GM23338 (cell line): Measurements from ENCODE around the gene LSP1. TPM values are rescaled to one million over a fixed set of nuclear protein-coding genes. Genes with fewer than 3 reads are reported as not detected.

ENCODE experiments used
- ATAC-seq: fragments of 200-7000 bp; cut with Tn5 transposase; 3 replicates; pipeline ENCODE4 v1.9.1; 2020
- DNase-seq: peaks from one replicate; pipeline ENCODE4 v3.0.0-alpha.2; 2015; ENCODE audit warnings: low spot score
- H2AFZ ChIP-seq: fragments of 200-600 bp; sonication (generic); 2 replicates; pipeline ENCODE4 v1.8.0; 2016; ENCODE audit warnings: antibody characterized with exemption, mild to moderate bottlenecking, moderate library complexity
- H3F3A ChIP-seq: fragments of 200-600 bp; sonication (generic); replicated peaks from 2 replicates; pipeline ENCODE4 v1.8.0; 2017; ENCODE audit warnings: antibody characterized with exemption, mixed run types, low read depth
- H3K27ac ChIP-seq: fragments of 200-600 bp; sonication (generic); 2 replicates; pipeline ENCODE4 v1.6.1; 2016; ENCODE audit warnings: low read depth
- H3K27me3 ChIP-seq: fragments of 200-600 bp; sonication (generic); 2 replicates; pipeline ENCODE4 v1.8.0; 2016; ENCODE audit warnings: mild to moderate bottlenecking, mixed run types, moderate library complexity; ENCODE audit not compliant: insufficient read depth
- H3K36me3 ChIP-seq: fragments of 200-600 bp; sonication (generic); 2 replicates; pipeline ENCODE4 v1.8.0; 2016; ENCODE audit warnings: mild to moderate bottlenecking; ENCODE audit not compliant: insufficient read depth
- H3K4me1 ChIP-seq: fragments of 200-600 bp; sonication (generic); 2 replicates; pipeline ENCODE4 v1.8.0; 2016; ENCODE audit warnings: mild to moderate bottlenecking, moderate library complexity; ENCODE audit not compliant: insufficient read depth
- H3K4me2 ChIP-seq: fragments of 200-600 bp; sonication (generic); 2 replicates; pipeline ENCODE4 v1.7.1; 2017; ENCODE audit warnings: mixed run types
- H3K4me3 ChIP-seq: fragments of 200-600 bp; sonication (generic); 2 replicates; pipeline ENCODE4 v1.6.1; 2016; ENCODE audit warnings: mixed run types
- H3K79me2 ChIP-seq: fragments of 200-600 bp; sonication (generic); replicated peaks from 2 replicates; pipeline ENCODE4 v1.8.0; 2017; ENCODE audit warnings: mild to moderate bottlenecking; ENCODE audit not compliant: insufficient read depth
- H3K9me2 ChIP-seq: fragments of 200-600 bp; sonication (generic); 2 replicates; pipeline ENCODE4 v1.8.0; 2017; ENCODE audit not compliant: insufficient read depth
- H4K20me1 ChIP-seq: fragments of 200-600 bp; sonication (generic); replicated peaks from 2 replicates; pipeline ENCODE4 v1.8.0; 2017; ENCODE audit warnings: mild to moderate bottlenecking; ENCODE audit not compliant: insufficient read depth
- H3K27ac Mint-ChIP-seq: 2 replicates; pipeline ENCODE4 v1.8.0; 2020; ENCODE audit warnings: inconsistent platforms, mild to moderate bottlenecking, moderate library complexity, mixed read lengths
- H3K27me3 Mint-ChIP-seq: 3 replicates; pipeline ENCODE4 v1.8.0; 2022; ENCODE audit warnings: low read depth, mild to moderate bottlenecking, moderate library complexity, mixed read lengths, inconsistent platforms; ENCODE audit not compliant: insufficient read depth, poor library complexity
- H3K36me3 Mint-ChIP-seq: 3 replicates; pipeline ENCODE4 v1.8.0; 2021; ENCODE audit warnings: low read depth, mild to moderate bottlenecking, inconsistent platforms, moderate library complexity, mixed read lengths
- H3K4me1 Mint-ChIP-seq: 3 replicates; pipeline ENCODE4 v1.8.0; 2020; ENCODE audit warnings: mild to moderate bottlenecking, inconsistent platforms, mixed read lengths
- H3K4me3 Mint-ChIP-seq: 3 replicates; pipeline ENCODE4 v1.8.0; 2021; ENCODE audit warnings: moderate library complexity, mild to moderate bottlenecking, inconsistent platforms, mixed read lengths
- H3K9me3 Mint-ChIP-seq: 3 replicates; pipeline ENCODE4 v1.8.0; 2020; ENCODE audit warnings: moderate library complexity, mild to moderate bottlenecking, inconsistent platforms, mixed read lengths
- CREB1 ChIP-seq: fragments of 250-450 bp; sonication (Bioruptor Pico); IDR thresholded peaks from 2 replicates; pipeline ENCODE4 v1.5.0; 2020; ENCODE audit warnings: low read depth, mild to moderate bottlenecking, moderate library complexity
- EZH2 ChIP-seq: fragments of 200-600 bp; sonication (generic); IDR thresholded peaks from one replicate; pipeline ENCODE4 v1.8.0; 2017; ENCODE audit warnings: antibody characterized with exemption, mild to moderate bottlenecking, low read depth; ENCODE audit not compliant: unreplicated experiment
- EZH2phosphoT487 ChIP-seq: fragments of 200-600 bp; sonication (generic); IDR thresholded peaks from one replicate; pipeline ENCODE4 v1.8.1; 2018; ENCODE audit warnings: antibody characterized with exemption; ENCODE audit not compliant: unreplicated experiment
- JUNB ChIP-seq: IDR thresholded peaks from one replicate; pipeline ENCODE4 v1.6.1; 2016; ENCODE audit warnings: antibody characterized with exemption; ENCODE audit not compliant: unreplicated experiment
- REST ChIP-seq: IDR thresholded peaks from one replicate; pipeline ENCODE4 v1.6.1; 2018; ENCODE audit warnings: antibody characterized with exemption; ENCODE audit not compliant: unreplicated experiment
- STAT1 ChIP-seq: IDR thresholded peaks from one replicate; pipeline ENCODE4 v1.6.1; 2016; ENCODE audit warnings: antibody characterized with exemption; ENCODE audit not compliant: unreplicated experiment
- polyA plus RNA-seq: library from polyadenylated mRNA; unstranded; fragments of >200 nt; fragmentation: Nextera tagmentation; extraction: Ambion mirVana; gene quantifications from 2 replicates; pipeline ENCODE4 v1.2.1, GENCODE V29; 2016
- total RNA-seq: library from RNA; depleted of rRNA; stranded (reverse); fragments of >200 nt; shearing (Covaris generic); gene quantifications from 2 replicates; pipeline ENCODE4 v1.2.3, GENCODE V29; 2014
- TF ChIP-seq, protein P1 (sequence below): IDR thresholded peaks from 2 replicates; pipeline ENCODE4 v1.6.1; 2016; ENCODE audit warnings: antibody characterized with exemption
- TF ChIP-seq, protein P2 (sequence below): fragments of 250-450 bp; sonication (Bioruptor Pico); IDR thresholded peaks from 2 replicates; pipeline ENCODE4 v1.5.0; 2020; ENCODE audit warnings: mild to moderate bottlenecking, moderate library complexity

Gene LSP1
- total and polyA plus RNA-seq, 2 experiments from 2014 or later: 0.84 TPM; not detected in 1

- no peaks in the 10 kb centered on the region for H3K36me3 Mint-ChIP-seq
- no peaks in the 10 kb centered on the region for H3K4me1 Mint-ChIP-seq
- H3K4me3 Mint-ChIP-seq: no peak overlapping the region
- TF ChIP-seq CREB1 (CRISPR knock-in tag): no peak
- no peak for TF ChIP-seq JUNB
- TF ChIP-seq STAT1: no peak
- TF ChIP-seq, protein P1, sequence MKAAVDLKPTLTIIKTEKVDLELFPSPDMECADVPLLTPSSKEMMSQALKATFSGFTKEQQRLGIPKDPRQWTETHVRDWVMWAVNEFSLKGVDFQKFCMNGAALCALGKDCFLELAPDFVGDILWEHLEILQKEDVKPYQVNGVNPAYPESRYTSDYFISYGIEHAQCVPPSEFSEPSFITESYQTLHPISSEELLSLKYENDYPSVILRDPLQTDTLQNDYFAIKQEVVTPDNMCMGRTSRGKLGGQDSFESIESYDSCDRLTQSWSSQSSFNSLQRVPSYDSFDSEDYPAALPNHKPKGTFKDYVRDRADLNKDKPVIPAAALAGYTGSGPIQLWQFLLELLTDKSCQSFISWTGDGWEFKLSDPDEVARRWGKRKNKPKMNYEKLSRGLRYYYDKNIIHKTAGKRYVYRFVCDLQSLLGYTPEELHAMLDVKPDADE: no peak
- TF ChIP-seq EZH2: no peak
- TF ChIP-seq EZH2phosphoT487: no peak
- Histone ChIP-seq H3K4me3 (no peak overlapping the region), H2AFZ (no peak overlapping the region), H3F3A (no peaks in the 10 kb centered on the region), H3K4me1 (no peaks in the 10 kb centered on the region), H3K27ac (no peak overlapping the region), H3K9me2 (no peaks in the 10 kb centered on the region), H3K27me3 (no peaks in the 10 kb centered on the region), H4K20me1 (no peaks in the 10 kb centered on the region), H3K36me3 (no peaks in the 10 kb centered on the region), H3K79me2 (no peaks in the 10 kb centered on the region), H3K4me2 (no peak overlapping the region)
- H3K27me3 Mint-ChIP-seq: peaks cover 8% of the 10 kb centered on the region
- ATAC-seq (no peak), DNase-seq (no peak)
- no peak overlapping the region for H3K27ac Mint-ChIP-seq
- no peaks in the 10 kb centered on the region for H3K9me3 Mint-ChIP-seq
Observed at GRCh38 chr11:1893581-1894359, 40.9 kb downstream of the LSP1 start.

DNA sequence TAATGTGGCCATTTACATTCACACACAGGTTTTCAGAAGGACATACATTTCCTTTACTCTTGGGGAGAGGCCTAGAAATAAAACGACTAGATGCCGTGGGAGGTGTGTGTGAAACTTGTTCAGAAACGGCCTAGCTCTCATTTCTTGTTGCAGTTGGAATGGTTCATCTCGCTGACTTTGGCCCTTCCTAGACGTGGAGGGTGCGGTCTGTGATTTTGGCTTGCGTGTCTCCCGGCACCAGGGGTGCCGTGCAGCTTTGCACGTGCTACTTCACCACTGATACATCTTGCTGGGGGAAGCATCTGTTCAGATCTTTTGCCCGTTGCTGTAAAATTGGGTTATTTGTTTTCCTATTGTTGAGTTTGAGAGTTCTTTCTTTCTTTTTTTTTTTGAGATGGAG is 41.9 kb downstream of the LSP1 start:
- H3K27ac ChIP-seq: no peak overlapping the region
- no peaks in the 10 kb centered on the region for H3K36me3 ChIP-seq
- H2AFZ ChIP-seq: no peak overlapping the region
- no peak for ATAC-seq
- TF ChIP-seq, protein P2, sequence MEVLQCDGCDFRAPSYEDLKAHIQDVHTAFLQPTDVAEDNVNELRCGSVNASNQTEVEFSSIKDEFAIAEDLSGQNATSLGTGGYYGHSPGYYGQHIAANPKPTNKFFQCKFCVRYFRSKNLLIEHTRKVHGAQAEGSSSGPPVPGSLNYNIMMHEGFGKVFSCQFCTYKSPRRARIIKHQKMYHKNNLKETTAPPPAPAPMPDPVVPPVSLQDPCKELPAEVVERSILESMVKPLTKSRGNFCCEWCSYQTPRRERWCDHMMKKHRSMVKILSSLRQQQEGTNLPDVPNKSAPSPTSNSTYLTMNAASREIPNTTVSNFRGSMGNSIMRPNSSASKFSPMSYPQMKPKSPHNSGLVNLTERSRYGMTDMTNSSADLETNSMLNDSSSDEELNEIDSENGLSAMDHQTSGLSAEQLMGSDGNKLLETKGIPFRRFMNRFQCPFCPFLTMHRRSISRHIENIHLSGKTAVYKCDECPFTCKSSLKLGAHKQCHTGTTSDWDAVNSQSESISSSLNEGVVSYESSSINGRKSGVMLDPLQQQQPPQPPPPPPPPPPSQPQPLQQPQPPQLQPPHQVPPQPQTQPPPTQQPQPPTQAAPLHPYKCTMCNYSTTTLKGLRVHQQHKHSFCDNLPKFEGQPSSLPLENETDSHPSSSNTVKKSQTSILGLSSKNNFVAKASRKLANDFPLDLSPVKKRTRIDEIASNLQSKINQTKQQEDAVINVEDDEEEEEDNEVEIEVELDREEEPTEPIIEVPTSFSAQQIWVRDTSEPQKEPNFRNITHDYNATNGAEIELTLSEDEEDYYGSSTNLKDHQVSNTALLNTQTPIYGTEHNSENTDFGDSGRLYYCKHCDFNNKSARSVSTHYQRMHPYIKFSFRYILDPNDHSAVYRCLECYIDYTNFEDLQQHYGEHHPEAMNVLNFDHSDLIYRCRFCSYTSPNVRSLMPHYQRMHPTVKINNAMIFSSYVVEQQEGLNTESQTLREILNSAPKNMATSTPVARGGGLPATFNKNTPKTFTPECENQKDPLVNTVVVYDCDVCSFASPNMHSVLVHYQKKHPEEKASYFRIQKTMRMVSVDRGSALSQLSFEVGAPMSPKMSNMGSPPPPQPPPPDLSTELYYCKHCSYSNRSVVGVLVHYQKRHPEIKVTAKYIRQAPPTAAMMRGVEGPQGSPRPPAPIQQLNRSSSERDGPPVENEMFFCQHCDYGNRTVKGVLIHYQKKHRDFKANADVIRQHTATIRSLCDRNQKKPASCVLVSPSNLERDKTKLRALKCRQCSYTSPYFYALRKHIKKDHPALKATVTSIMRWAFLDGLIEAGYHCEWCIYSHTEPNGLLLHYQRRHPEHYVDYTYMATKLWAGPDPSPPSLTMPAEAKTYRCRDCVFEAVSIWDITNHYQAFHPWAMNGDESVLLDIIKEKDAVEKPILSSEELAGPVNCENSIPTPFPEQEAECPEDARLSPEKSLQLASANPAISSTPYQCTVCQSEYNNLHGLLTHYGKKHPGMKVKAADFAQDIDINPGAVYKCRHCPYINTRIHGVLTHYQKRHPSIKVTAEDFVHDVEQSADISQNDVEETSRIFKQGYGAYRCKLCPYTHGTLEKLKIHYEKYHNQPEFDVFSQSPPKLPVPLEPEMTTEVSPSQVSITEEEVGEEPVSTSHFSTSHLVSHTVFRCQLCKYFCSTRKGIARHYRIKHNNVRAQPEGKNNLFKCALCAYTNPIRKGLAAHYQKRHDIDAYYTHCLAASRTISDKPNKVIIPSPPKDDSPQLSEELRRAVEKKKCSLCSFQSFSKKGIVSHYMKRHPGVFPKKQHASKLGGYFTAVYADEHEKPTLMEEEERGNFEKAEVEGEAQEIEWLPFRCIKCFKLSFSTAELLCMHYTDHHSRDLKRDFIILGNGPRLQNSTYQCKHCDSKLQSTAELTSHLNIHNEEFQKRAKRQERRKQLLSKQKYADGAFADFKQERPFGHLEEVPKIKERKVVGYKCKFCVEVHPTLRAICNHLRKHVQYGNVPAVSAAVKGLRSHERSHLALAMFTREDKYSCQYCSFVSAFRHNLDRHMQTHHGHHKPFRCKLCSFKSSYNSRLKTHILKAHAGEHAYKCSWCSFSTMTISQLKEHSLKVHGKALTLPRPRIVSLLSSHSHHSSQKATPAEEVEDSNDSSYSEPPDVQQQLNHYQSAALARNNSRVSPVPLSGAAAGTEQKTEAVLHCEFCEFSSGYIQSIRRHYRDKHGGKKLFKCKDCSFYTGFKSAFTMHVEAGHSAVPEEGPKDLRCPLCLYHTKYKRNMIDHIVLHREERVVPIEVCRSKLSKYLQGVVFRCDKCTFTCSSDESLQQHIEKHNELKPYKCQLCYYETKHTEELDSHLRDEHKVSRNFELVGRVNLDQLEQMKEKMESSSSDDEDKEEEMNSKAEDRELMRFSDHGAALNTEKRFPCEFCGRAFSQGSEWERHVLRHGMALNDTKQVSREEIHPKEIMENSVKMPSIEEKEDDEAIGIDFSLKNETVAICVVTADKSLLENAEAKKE: no peak
- no peak for TF ChIP-seq EZH2
- no peak for TF ChIP-seq REST
- no peaks in the 10 kb centered on the region for H3K9me2 ChIP-seq
- Mint-ChIP-seq H3K27ac (no peak overlapping the region), H3K27me3 (peaks cover 7% of the 10 kb centered on the region), H3K36me3 (no peaks in the 10 kb centered on the region), H3K4me3 (no peak overlapping the region), H3K4me1 (no peaks in the 10 kb centered on the region), H3K9me3 (no peaks in the 10 kb centered on the region)
- no peak overlapping the region for H3K4me2 ChIP-seq
- no peaks in the 10 kb centered on the region for H3K4me1 ChIP-seq
- no peaks in the 10 kb centered on the region for H3K27me3 ChIP-seq
- no peak for DNase-seq
- H3K4me3 ChIP-seq: no peak overlapping the region
- no peaks in the 10 kb centered on the region for H3F3A ChIP-seq
- no peaks in the 10 kb centered on the region for H3K79me2 ChIP-seq
- H4K20me1 ChIP-seq: no peaks in the 10 kb centered on the region
